Endometrial microvascular endothelial cells (primary cell): ENCODE data around the gene KRTAP19-3. TPM values are rescaled to one million over a fixed set of nuclear protein-coding genes. Genes with fewer than 3 reads are reported as not detected.

Source experiments
- total RNA-seq: library from RNA; depleted of rRNA; stranded (reverse); fragments of >200 nt; gene quantifications from one replicate; pipeline ENCODE4 v1.2.3, GENCODE V29; 2015; ENCODE audit errors: inconsistent ontology term

KRTAP19-3 gene
- total RNA-seq, 1 donor from 2014 or later = not detected

Other genes with a start within 250 kb of the KRTAP19-3 start
- gene KRTAP24-1, start 209.1 kb downstream of the KRTAP19-3 start, total RNA-seq = not detected
- gene KRTAP25-1, start 202.5 kb downstream of the KRTAP19-3 start, total RNA-seq = not detected
- not detected for gene KRTAP26-1, start 171.7 kb downstream of the KRTAP19-3 start, total RNA-seq
- not detected for gene KRTAP27-1, start 154.3 kb downstream of the KRTAP19-3 start, total RNA-seq
- gene KRTAP23-1, start 143.4 kb downstream of the KRTAP19-3 start, total RNA-seq = not detected
- not detected for gene KRTAP13-2, start 119.7 kb downstream of the KRTAP19-3 start, total RNA-seq
- not detected for gene KRTAP13-1, start 96.0 kb downstream of the KRTAP19-3 start, total RNA-seq
- not detected for gene KRTAP13-3, start 66.1 kb downstream of the KRTAP19-3 start, total RNA-seq
- not detected for gene KRTAP13-4, start 61.8 kb downstream of the KRTAP19-3 start, total RNA-seq
- gene KRTAP15-1, start 51.7 kb downstream of the KRTAP19-3 start, total RNA-seq = not detected
- gene KRTAP19-1, start 11.6 kb downstream of the KRTAP19-3 start, total RNA-seq = not detected
- gene KRTAP19-2, start 4.6 kb downstream of the KRTAP19-3 start, total RNA-seq = not detected
- gene KRTAP19-4, start 5.2 kb upstream of the KRTAP19-3 start, total RNA-seq = not detected
- not detected for gene KRTAP19-5, start 10.1 kb upstream of the KRTAP19-3 start, total RNA-seq
- gene KRTAP19-6, start 49.9 kb upstream of the KRTAP19-3 start, total RNA-seq = not detected
- gene KRTAP19-7, start 69.3 kb upstream of the KRTAP19-3 start, total RNA-seq = not detected
- not detected for gene KRTAP22-2, start 98.4 kb upstream of the KRTAP19-3 start, total RNA-seq
- not detected for gene KRTAP6-3, start 100.4 kb upstream of the KRTAP19-3 start, total RNA-seq
- gene KRTAP6-2, start 106.9 kb upstream of the KRTAP19-3 start, total RNA-seq = not detected
- gene KRTAP22-1, start 109.1 kb upstream of the KRTAP19-3 start, total RNA-seq = not detected
- gene KRTAP6-1, start 121.9 kb upstream of the KRTAP19-3 start, total RNA-seq = not detected
- gene KRTAP20-1, start 124.4 kb upstream of the KRTAP19-3 start, total RNA-seq = not detected
- not detected for gene KRTAP20-4, start 128.6 kb upstream of the KRTAP19-3 start, total RNA-seq
- not detected for gene KRTAP20-2, start 143.2 kb upstream of the KRTAP19-3 start, total RNA-seq
- not detected for gene KRTAP20-3, start 150.9 kb upstream of the KRTAP19-3 start, total RNA-seq
- gene KRTAP21-3, start 226.8 kb upstream of the KRTAP19-3 start, total RNA-seq = not detected